Stimulated activated CD4-positive, alpha-beta T cell treated with anti-CD3 and anti-CD28 coated beads, Interleukin-15, amount 100 ng/mL, for 24 hours (primary cell): ENCODE results near the gene ADAMTS17.

Experiments
- DNase-seq: peaks from one replicate; pipeline ENCODE4 v3.0.0-alpha.2; 2020

The ADAMTS17 gene

GRCh38 chr15:100009372-100009771, 332.4 kb downstream of the ADAMTS17 start:
- no peak for DNase-seq

GRCh38 chr15:100008258-100008657, 333.5 kb downstream of the ADAMTS17 start:
- DNase-seq, result no peak

GRCh38 chr15:100007609-100008008, 334.2 kb downstream of the ADAMTS17 start:
- no peak for DNase-seq

- DNase-seq, result no peak
Measured at GRCh38 chr15:100005715-100006114, 336.1 kb downstream of the ADAMTS17 start.

GRCh38 chr15:100005013-100005412, 336.8 kb downstream of the ADAMTS17 start:
- DNase-seq, result no peak

GRCh38 chr15:100002787-100003536, 338.8 kb downstream of the ADAMTS17 start:
- no peak for DNase-seq

- DNase-seq, result no peak
Measured at GRCh38 chr15:100002086-100002620, 339.6 kb downstream of the ADAMTS17 start.

GRCh38 chr15:100001405-100001804, 340.4 kb downstream of the ADAMTS17 start:
- DNase-seq, result peak; percentile 25

GRCh38 chr15:99999282-100000070, 342.3 kb downstream of the ADAMTS17 start:
- no peak for DNase-seq

GRCh38 chr15:99998661-99999101, 343.1 kb downstream of the ADAMTS17 start:
- no peak for DNase-seq

- no peak for DNase-seq
Measured at GRCh38 chr15:99997112-99997651, 344.6 kb downstream of the ADAMTS17 start.

- no peak for DNase-seq
Measured at GRCh38 chr15:99996660-99997059, 345.1 kb downstream of the ADAMTS17 start.

- no peak for DNase-seq
Measured at GRCh38 chr15:99995543-99995942, 346.2 kb downstream of the ADAMTS17 start.

- DNase-seq, result no peak
Measured at GRCh38 chr15:99994849-99995248, 346.9 kb downstream of the ADAMTS17 start.

GRCh38 chr15:99993681-99994131, 348.1 kb downstream of the ADAMTS17 start:
- DNase-seq, result no peak

- DNase-seq, result no peak
Measured at GRCh38 chr15:99993262-99993661, 348.5 kb downstream of the ADAMTS17 start.

- no peak for DNase-seq
Measured at GRCh38 chr15:99992611-99993231, 349.1 kb downstream of the ADAMTS17 start.

- DNase-seq, result no peak
Measured at GRCh38 chr15:99989095-99989494, 352.7 kb downstream of the ADAMTS17 start.

- DNase-seq, result no peak
Measured at GRCh38 chr15:99987701-99988100, 354.1 kb downstream of the ADAMTS17 start.

- no peak for DNase-seq
Measured at GRCh38 chr15:99987119-99987506, 354.7 kb downstream of the ADAMTS17 start.

GRCh38 chr15:99986297-99987118, 355.3 kb downstream of the ADAMTS17 start:
- DNase-seq, result no peak

- no peak for DNase-seq
Measured at GRCh38 chr15:99985878-99986277, 355.9 kb downstream of the ADAMTS17 start.
